ENCODE data around the gene CTDSPL. TPM values are rescaled to one million over a fixed set of nuclear protein-coding genes. Genes with fewer than 3 reads are reported as not detected.

CTDSPL gene
- polyA plus RNA-seq, 1 experiment = 40.4 TPM

- ChIA-PET POLR2A (interaction anchor here (0.8 kb wide), 1 partner anchor 142 kb away, joined by 3 read pairs; no protein-coding TSS in a partner anchor), CTCF (interaction anchor here (0.5 to 8.0 kb wide), 5 partner anchors 36 to 150 kb away, joined by 3 to 241 read pairs (median 59); no protein-coding TSS in a partner anchor)
- no peak for TF ChIP-seq CTCF (IDR thresholded peaks at IDR 0.05; ENCODE audit: low read depth, low read length)
- no peaks in the 10 kb centered on the region for H3K27me3 ChIP-seq (ENCODE audit: control insufficient read depth, insufficient read depth, low read length)
- no peak for DNase-seq (ENCODE audit: low read depth, low spot score)
- H3K27ac ChIP-seq (ENCODE audit: low read depth, low read length) = no peak overlapping the region
- no peak overlapping the region for H3K4me3 ChIP-seq (ENCODE audit: low read depth, low read length)
- H3K9me3 ChIP-seq (ENCODE audit: control insufficient read depth, insufficient read depth, low read length) = no peaks in the 10 kb centered on the region
Observed at GRCh38 chr3:37852097-37852496, 9.6 kb upstream of the CTDSPL start.

DNA sequence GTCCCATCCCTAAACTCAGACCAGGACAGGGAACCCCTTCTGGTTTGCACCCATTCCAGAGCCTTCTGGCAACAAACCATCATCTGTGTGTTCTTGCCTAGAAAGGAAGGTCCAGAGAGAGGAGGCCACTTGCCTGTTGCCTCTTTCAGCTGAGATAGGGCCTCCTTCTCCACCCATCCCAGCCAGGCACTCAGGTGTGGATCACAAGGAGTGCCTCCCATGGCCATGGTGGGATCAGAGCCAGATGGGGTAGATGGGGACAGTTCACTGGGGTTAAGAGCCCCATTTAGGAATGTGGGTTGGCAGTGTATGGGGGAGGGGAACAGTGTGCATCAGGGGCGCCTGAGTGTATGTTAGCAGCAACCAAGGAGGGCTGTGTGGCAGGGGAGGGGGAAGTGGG is 8.9 kb upstream of the CTDSPL start:
- TF ChIP-seq CTCF (IDR thresholded peaks at IDR 0.05; ENCODE audit: low read depth, low read length) = no peak
- no peak for DNase-seq (ENCODE audit: low read depth, low spot score)
- no peak overlapping the region for H3K27ac ChIP-seq (ENCODE audit: low read depth, low read length)
- POLR2A ChIA-PET = no interaction called here
- CTCF ChIA-PET = interaction anchor here (1.4 to 8.0 kb wide), 4 partner anchors 37 to 150 kb away, joined by 3 to 241 read pairs (median 64); no protein-coding TSS in a partner anchor
- no peak overlapping the region for H3K4me3 ChIP-seq (ENCODE audit: low read depth, low read length)
- H3K27me3 ChIP-seq (ENCODE audit: control insufficient read depth, insufficient read depth, low read length) = no peaks in the 10 kb centered on the region
- no peaks in the 10 kb centered on the region for H3K9me3 ChIP-seq (ENCODE audit: control insufficient read depth, insufficient read depth, low read length)

DNA sequence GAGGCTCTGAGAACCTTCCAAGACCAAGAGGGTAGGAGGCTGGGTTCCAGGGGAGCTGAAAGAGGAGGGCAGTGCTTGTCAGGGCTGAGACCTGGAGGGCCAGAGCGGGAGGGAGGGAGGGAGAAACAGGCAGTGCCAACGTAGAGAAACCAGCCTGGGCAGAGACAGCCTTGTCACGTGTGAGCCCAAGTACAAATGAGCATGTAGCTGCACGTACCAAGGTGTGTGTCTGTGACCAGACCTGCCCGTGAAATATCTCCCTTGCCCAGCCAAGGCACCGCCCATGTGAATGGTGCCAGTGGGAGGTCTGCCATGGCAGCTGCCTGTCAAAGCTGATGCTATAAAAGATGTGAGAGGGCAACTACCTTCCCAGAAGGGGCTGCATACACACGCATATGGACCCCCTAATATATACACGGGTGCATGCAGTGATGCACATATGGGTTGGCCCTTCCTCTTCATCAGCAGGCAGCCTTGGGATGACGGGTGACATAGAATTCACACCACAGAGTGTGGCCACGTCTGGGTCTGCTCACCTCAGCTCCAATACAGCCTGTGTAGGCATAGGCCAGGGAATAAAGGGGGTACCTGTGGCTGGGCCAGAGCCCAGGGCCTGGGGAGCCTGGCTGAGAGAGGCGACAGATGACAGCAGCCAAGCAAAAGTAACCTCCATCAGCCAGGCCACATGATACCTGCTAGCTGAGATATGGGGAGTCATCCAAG is 7.8 kb upstream of the CTDSPL start:
- H3K9me3 ChIP-seq (ENCODE audit: control insufficient read depth, insufficient read depth, low read length) = no peaks in the 10 kb centered on the region
- POLR2A ChIA-PET = interaction anchor here (1.6 kb wide), 1 partner anchor 113 kb away, joined by 6 read pairs; no protein-coding TSS in a partner anchor
- no peak for DNase-seq (ENCODE audit: low read depth, low spot score)
- H3K27ac ChIP-seq (ENCODE audit: low read depth, low read length) = no peak overlapping the region
- TF ChIP-seq CTCF (IDR thresholded peaks at IDR 0.05; ENCODE audit: low read depth, low read length) = no peak
- CTCF ChIA-PET = interaction anchor here (1.0 to 8.0 kb wide), 6 partner anchors 12 to 159 kb away, joined by 3 to 241 read pairs (median 38); no protein-coding TSS in a partner anchor
- no peaks in the 10 kb centered on the region for H3K27me3 ChIP-seq (ENCODE audit: control insufficient read depth, insufficient read depth, low read length)
- no peak overlapping the region for H3K4me3 ChIP-seq (ENCODE audit: low read depth, low read length)

DNA sequence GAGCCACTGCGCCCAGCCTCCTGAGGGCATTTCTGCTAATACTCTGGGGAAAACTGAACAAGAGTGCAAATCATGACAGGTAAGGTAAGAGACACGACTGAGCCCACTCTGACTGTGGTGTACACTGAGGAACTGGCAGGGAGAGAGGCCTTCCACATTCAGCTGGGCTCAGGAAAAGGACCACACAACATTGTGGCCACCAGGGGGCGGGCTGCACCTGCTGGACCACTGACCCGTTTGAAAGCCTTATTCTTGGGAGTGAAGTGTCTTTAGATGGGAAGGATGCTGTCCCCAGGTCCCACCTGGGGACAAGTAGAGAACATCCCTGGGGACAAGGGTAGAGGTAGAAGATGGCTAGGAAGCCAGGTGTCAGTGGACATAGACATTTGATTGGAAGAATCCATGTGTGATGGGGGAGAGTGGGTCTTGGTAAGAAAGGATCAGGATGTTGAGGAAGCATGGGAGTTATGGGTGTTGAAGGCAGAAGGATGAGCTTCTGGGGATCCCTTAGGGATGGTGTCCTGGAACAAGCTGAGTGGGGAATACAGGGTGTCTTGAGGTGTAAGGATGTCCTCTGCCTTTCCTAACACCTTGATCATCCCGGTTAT is 6.2 kb upstream of the CTDSPL start:
- H3K9me3 ChIP-seq (ENCODE audit: control insufficient read depth, insufficient read depth, low read length) = peaks cover 4% of the 10 kb centered on the region
- CTCF ChIA-PET = interaction anchor here (0.5 to 8.0 kb wide), 41 partner anchors 9 to 419 kb away, joined by 3 to 241 read pairs (median 4); partner anchors contain the start of gene DLEC1
- no peaks in the 10 kb centered on the region for H3K27me3 ChIP-seq (ENCODE audit: control insufficient read depth, insufficient read depth, low read length)
- H3K27ac ChIP-seq (ENCODE audit: low read depth, low read length) = no peak overlapping the region
- POLR2A ChIA-PET = interaction anchor here (1.0 to 1.6 kb wide), 2 partner anchors 112 to 141 kb away, joined by 4 to 6 read pairs; no protein-coding TSS in a partner anchor
- H3K4me3 ChIP-seq (ENCODE audit: low read depth, low read length) = no peak overlapping the region
- TF ChIP-seq CTCF (IDR thresholded peaks at IDR 0.05; ENCODE audit: low read depth, low read length) = peak; percentile 88
- no peak for DNase-seq (ENCODE audit: low read depth, low spot score)

- no peak for TF ChIP-seq CTCF (IDR thresholded peaks at IDR 0.05; ENCODE audit: low read depth, low read length)
- Histone ChIP-seq H3K4me3 (ENCODE audit: low read depth, low read length) (no peak overlapping the region), H3K9me3 (ENCODE audit: control insufficient read depth, insufficient read depth, low read length) (peaks cover 4% of the 10 kb centered on the region), H3K27ac (ENCODE audit: low read depth, low read length) (no peak overlapping the region), H3K27me3 (ENCODE audit: control insufficient read depth, insufficient read depth, low read length) (no peaks in the 10 kb centered on the region)
- no peak for DNase-seq (ENCODE audit: low read depth, low spot score)
- POLR2A ChIA-PET = no interaction called here
- CTCF ChIA-PET = interaction anchor here (0.6 to 8.0 kb wide), 24 partner anchors 10 to 420 kb away, joined by 3 to 241 read pairs (median 7); no protein-coding TSS in a partner anchor
Observed at GRCh38 chr3:37856381-37856780, 5.3 kb upstream of the CTDSPL start.

All from AG04450 (cell line).